ENCODE results near the gene ZBTB7B.

The ZBTB7B gene

GRCh38 chr1:155002464-155003226 lies at the start of gene ZBTB7B:
Gene ZBTB7B (plus strand): TSS chr1:155002802. CDS start chr1:155014661, 11,859 bp downstream.
- no peaks in the 10 kb centered on the region for H3K27me3 ChIP-seq (ENCODE audit: low read depth, low read length)
- peaks cover 0 to 5% of the 10 kb centered on the region in 2 donors for H3K36me3 ChIP-seq (ENCODE audit: control insufficient read depth in 1 of 2, insufficient read depth in 2 of 2, low read length in 2 of 2)
- H3K4me1 ChIP-seq (ENCODE audit: control insufficient read depth in 1 of 2, insufficient read depth in 2 of 2, low read length in 2 of 2): peaks cover 16 to 46% of the 10 kb centered on the region in 2 donors
- H3K27ac ChIP-seq (ENCODE audit: low read length): peak within 1 kb of the TSS; percentile 97
- H3K9me3 ChIP-seq (ENCODE audit: control insufficient read depth in 1 of 2, low read length in 2 of 2): no peaks in the 10 kb centered on the region
- peak within 1 kb of the TSS; percentile 92 to 93 for H3K4me3 ChIP-seq (ENCODE audit: low read depth in 1 of 2, low read length in 2 of 2)

- Histone ChIP-seq H3K4me1 (ENCODE audit: control insufficient read depth in 1 of 2, insufficient read depth in 2 of 2, low read length in 2 of 2) (peaks cover 25 to 59% of the 10 kb centered on the region in 2 donors), H3K4me3 (ENCODE audit: low read depth in 1 of 2, low read length in 2 of 2) (peak overlapping the region; percentile 33 to 36), H3K36me3 (ENCODE audit: control insufficient read depth in 1 of 2, insufficient read depth in 2 of 2, low read length in 2 of 2) (peaks cover 8 to 22% of the 10 kb centered on the region in 2 donors), H3K27me3 (ENCODE audit: low read depth, low read length) (no peaks in the 10 kb centered on the region), H3K9me3 (ENCODE audit: control insufficient read depth in 1 of 2, low read length in 2 of 2) (no peaks in the 10 kb centered on the region), H3K27ac (ENCODE audit: low read length) (no peak overlapping the region)
Measured at GRCh38 chr1:154953611-154954038, 49.0 kb upstream of the ZBTB7B start.

- H3K4me3 ChIP-seq (ENCODE audit: low read depth in 1 of 2, low read length in 2 of 2): peak overlapping the region; percentile 78 to 96
- peaks cover 25 to 59% of the 10 kb centered on the region in 2 donors for H3K4me1 ChIP-seq (ENCODE audit: control insufficient read depth in 1 of 2, insufficient read depth in 2 of 2, low read length in 2 of 2)
- no peaks in the 10 kb centered on the region for H3K9me3 ChIP-seq (ENCODE audit: control insufficient read depth in 1 of 2, low read length in 2 of 2)
- peaks cover 12 to 29% of the 10 kb centered on the region in 2 donors for H3K36me3 ChIP-seq (ENCODE audit: control insufficient read depth in 1 of 2, insufficient read depth in 2 of 2, low read length in 2 of 2)
- H3K27ac ChIP-seq (ENCODE audit: low read length): no peak overlapping the region
- no peaks in the 10 kb centered on the region for H3K27me3 ChIP-seq (ENCODE audit: low read depth, low read length)
Measured at GRCh38 chr1:154954541-154954940, 48.1 kb upstream of the ZBTB7B start.

- peaks cover 25 to 61% of the 10 kb centered on the region in 2 donors for H3K4me1 ChIP-seq (ENCODE audit: control insufficient read depth in 1 of 2, insufficient read depth in 2 of 2, low read length in 2 of 2)
- H3K9me3 ChIP-seq (ENCODE audit: control insufficient read depth in 1 of 2, low read length in 2 of 2): no peaks in the 10 kb centered on the region
- H3K4me3 ChIP-seq (ENCODE audit: low read depth in 1 of 2, low read length in 2 of 2): peak overlapping the region; percentile 78 to 96
- H3K36me3 ChIP-seq (ENCODE audit: control insufficient read depth in 1 of 2, insufficient read depth in 2 of 2, low read length in 2 of 2): peaks cover 12 to 30% of the 10 kb centered on the region in 2 donors
- peak overlapping the region; percentile 83 for H3K27ac ChIP-seq (ENCODE audit: low read length)
- H3K27me3 ChIP-seq (ENCODE audit: low read depth, low read length): no peaks in the 10 kb centered on the region
Measured at GRCh38 chr1:154955039-154955717, 47.4 kb upstream of the ZBTB7B start.

- H3K36me3 ChIP-seq (ENCODE audit: control insufficient read depth in 1 of 2, insufficient read depth in 2 of 2, low read length in 2 of 2): peaks cover 7 to 23% of the 10 kb centered on the region in 2 donors
- peak within 1 kb of the TSS; percentile 78 to 96 for H3K4me3 ChIP-seq (ENCODE audit: low read depth in 1 of 2, low read length in 2 of 2)
- no peaks in the 10 kb centered on the region for H3K27me3 ChIP-seq (ENCODE audit: low read depth, low read length)
- no peaks in the 10 kb centered on the region for H3K9me3 ChIP-seq (ENCODE audit: control insufficient read depth in 1 of 2, low read length in 2 of 2)
- H3K27ac ChIP-seq (ENCODE audit: low read length): peak within 1 kb of the TSS; percentile 83
- peaks cover 30 to 69% of the 10 kb centered on the region in 2 donors for H3K4me1 ChIP-seq (ENCODE audit: control insufficient read depth in 1 of 2, insufficient read depth in 2 of 2, low read length in 2 of 2)
Measured at GRCh38 chr1:154955718-154956543, 46.7 kb upstream of the ZBTB7B start, which contains the start of gene PBXIP1. Gene PBXIP1 (minus strand): TSS chr1:154956099. CDS start chr1:154953721, 2,378 bp downstream.

- Histone ChIP-seq H3K36me3 (ENCODE audit: control insufficient read depth in 1 of 2, insufficient read depth in 2 of 2, low read length in 2 of 2) (peaks cover 6 to 18% of the 10 kb centered on the region in 2 donors), H3K27me3 (ENCODE audit: low read depth, low read length) (no peaks in the 10 kb centered on the region), H3K4me3 (ENCODE audit: low read depth in 1 of 2, low read length in 2 of 2) (peak overlapping the region; percentile 78 to 96), H3K27ac (ENCODE audit: low read length) (peak overlapping the region; percentile 83), H3K4me1 (ENCODE audit: control insufficient read depth in 1 of 2, insufficient read depth in 2 of 2, low read length in 2 of 2) (peaks cover 30 to 66% of the 10 kb centered on the region in 2 donors), H3K9me3 (ENCODE audit: control insufficient read depth in 1 of 2, low read length in 2 of 2) (no peaks in the 10 kb centered on the region)
Measured at GRCh38 chr1:154956544-154956941, 46.1 kb upstream of the ZBTB7B start.

GRCh38 chr1:154957091-154957657 lies 45.4 kb upstream of the ZBTB7B start:
- Histone ChIP-seq H3K27ac (ENCODE audit: low read length) (peak overlapping the region; percentile 83), H3K27me3 (ENCODE audit: low read depth, low read length) (no peaks in the 10 kb centered on the region), H3K4me1 (ENCODE audit: control insufficient read depth in 1 of 2, insufficient read depth in 2 of 2, low read length in 2 of 2) (peaks cover 30 to 62% of the 10 kb centered on the region in 2 donors), H3K9me3 (ENCODE audit: control insufficient read depth in 1 of 2, low read length in 2 of 2) (no peaks in the 10 kb centered on the region), H3K4me3 (ENCODE audit: low read depth in 1 of 2, low read length in 2 of 2) (peak overlapping the region; percentile 78 to 96), H3K36me3 (ENCODE audit: control insufficient read depth in 1 of 2, insufficient read depth in 2 of 2, low read length in 2 of 2) (peaks cover 6 to 15% of the 10 kb centered on the region in 2 donors)

- Histone ChIP-seq H3K9me3 (ENCODE audit: control insufficient read depth in 1 of 2, low read length in 2 of 2) (no peaks in the 10 kb centered on the region), H3K4me1 (ENCODE audit: control insufficient read depth in 1 of 2, insufficient read depth in 2 of 2, low read length in 2 of 2) (peaks cover 28 to 62% of the 10 kb centered on the region in 2 donors), H3K36me3 (ENCODE audit: control insufficient read depth in 1 of 2, insufficient read depth in 2 of 2, low read length in 2 of 2) (peaks cover 6 to 16% of the 10 kb centered on the region in 2 donors), H3K27me3 (ENCODE audit: low read depth, low read length) (no peaks in the 10 kb centered on the region), H3K4me3 (ENCODE audit: low read depth in 1 of 2, low read length in 2 of 2) (no peak overlapping the region), H3K27ac (ENCODE audit: low read length) (no peak overlapping the region)
Measured at GRCh38 chr1:154958036-154958435, 44.6 kb upstream of the ZBTB7B start.

- H3K9me3 ChIP-seq (ENCODE audit: control insufficient read depth in 1 of 2, low read length in 2 of 2): no peaks in the 10 kb centered on the region
- H3K27ac ChIP-seq (ENCODE audit: low read length): no peak overlapping the region
- no peaks in the 10 kb centered on the region for H3K27me3 ChIP-seq (ENCODE audit: low read depth, low read length)
- H3K4me1 ChIP-seq (ENCODE audit: control insufficient read depth in 1 of 2, insufficient read depth in 2 of 2, low read length in 2 of 2): peaks cover 20 to 55% of the 10 kb centered on the region in 2 donors
- H3K36me3 ChIP-seq (ENCODE audit: control insufficient read depth in 1 of 2, insufficient read depth in 2 of 2, low read length in 2 of 2): peaks cover 14 to 24% of the 10 kb centered on the region in 2 donors
- no peak overlapping the region for H3K4me3 ChIP-seq (ENCODE audit: low read depth in 1 of 2, low read length in 2 of 2)
Measured at GRCh38 chr1:154958681-154959425, 43.7 kb upstream of the ZBTB7B start.

- Histone ChIP-seq H3K4me1 (ENCODE audit: control insufficient read depth in 1 of 2, insufficient read depth in 2 of 2, low read length in 2 of 2) (peaks cover 19 to 50% of the 10 kb centered on the region in 2 donors), H3K36me3 (ENCODE audit: control insufficient read depth in 1 of 2, insufficient read depth in 2 of 2, low read length in 2 of 2) (peaks cover 15 to 29% of the 10 kb centered on the region in 2 donors), H3K9me3 (ENCODE audit: control insufficient read depth in 1 of 2, low read length in 2 of 2) (no peaks in the 10 kb centered on the region), H3K27ac (ENCODE audit: low read length) (no peak overlapping the region), H3K27me3 (ENCODE audit: low read depth, low read length) (no peaks in the 10 kb centered on the region), H3K4me3 (ENCODE audit: low read depth in 1 of 2, low read length in 2 of 2) (no peak overlapping the region)
Measured at GRCh38 chr1:154959426-154959780, 43.2 kb upstream of the ZBTB7B start.
